ENCODE results near the gene SASH1.

GRCh38 chr6:148351309-148351708 is 8.7 kb downstream of the SASH1 start:
- no peak for TF ChIP-seq POLR2A (IDR thresholded peaks at IDR 0.05; ENCODE audit: low read depth, low read length)
- TF ChIP-seq CTCF (IDR thresholded peaks at IDR 0.05; ENCODE audit: extremely low read depth in 1 of 2, insufficient read depth in 1 of 2, low read depth in 1 of 2, low read length in 2 of 2), result no peak
- no peak for TF ChIP-seq EZH2 (IDR thresholded peaks at IDR 0.05; ENCODE audit: borderline replicate concordance, low read depth, low read length, severe bottlenecking)
- no peak for TF ChIP-seq MYC (IDR thresholded peaks at IDR 0.05; ENCODE audit: low read depth, low read length)
- TF ChIP-seq POLR2AphosphoS5 (IDR thresholded peaks at IDR 0.05; ENCODE audit: insufficient read depth, low read depth, low read length), result no peak
- TF ChIP-seq GATA2 (IDR thresholded peaks at IDR 0.05; ENCODE audit: insufficient read depth, insufficient read length, low read depth, low read length), result no peak
- no peak for TF ChIP-seq MAX (IDR thresholded peaks at IDR 0.05; ENCODE audit: insufficient read depth, insufficient read length)
- TF ChIP-seq JUN (IDR thresholded peaks at IDR 0.05; ENCODE audit: borderline replicate concordance, insufficient read depth, insufficient read length, low read depth), result no peak

All from endothelial cell of umbilical vein (primary cell).